ENCODE measurements around the gene CMTM3. TPM values are rescaled to one million over a fixed set of nuclear protein-coding genes. Genes with fewer than 3 reads are reported as not detected.
A peak's percentile ranks its signal among the peaks of the same experiment; 100 is the strongest.

CMTM3 gene
- total and polyA plus RNA-seq, 2 of the 4 experiments (the other 2 are of a cell fraction): 4.5 to 35.5 TPM

DNA sequence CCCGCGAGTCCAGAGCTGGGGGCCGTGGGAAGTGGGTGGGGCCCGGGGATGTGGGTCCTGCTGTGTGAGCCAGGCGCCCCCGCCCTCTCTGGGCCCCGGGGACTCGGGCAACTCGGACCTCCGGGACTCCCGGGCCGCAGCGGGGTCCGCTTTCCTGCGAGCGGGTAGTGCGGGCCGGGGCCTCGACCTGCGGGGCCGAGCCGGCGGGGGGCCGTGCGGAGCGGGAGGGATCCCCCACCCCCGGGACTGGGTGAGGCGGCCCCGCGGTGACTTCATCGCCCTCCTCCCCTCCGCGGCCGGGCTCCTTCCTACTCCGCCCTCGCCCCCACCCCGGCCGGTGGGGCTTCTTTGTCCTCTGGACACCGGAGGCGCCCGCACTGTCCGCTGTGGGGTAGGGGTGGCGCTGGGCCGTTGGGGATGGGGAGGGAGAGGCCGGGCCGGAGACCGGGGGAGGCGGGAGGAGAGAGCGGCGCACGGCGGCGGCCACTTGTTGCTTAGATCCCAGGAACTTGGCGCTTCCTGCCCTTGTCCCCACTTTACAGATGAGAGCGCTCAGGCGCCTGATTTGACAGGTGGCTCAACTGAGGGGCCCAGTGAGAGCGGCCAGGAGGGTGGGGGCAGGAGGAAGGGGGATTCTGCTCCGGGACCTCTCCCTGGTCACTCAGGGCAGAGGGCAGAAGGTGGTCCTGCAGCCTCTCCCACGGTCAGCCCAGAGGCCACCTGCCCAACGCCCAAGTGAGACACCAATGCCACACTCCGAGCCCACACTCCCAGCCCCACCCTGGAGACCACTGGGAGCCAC lies 874 bp downstream of the CMTM3 start:
- H2AFZ ChIP-seq (replicated peaks; ENCODE audit: low read length, poor library complexity): peak overlapping the region; percentile 88
- TF ChIP-seq USF2 (IDR thresholded peaks at IDR 0.05; ENCODE audit: low read depth, low read length) (no peak), CHD1 (IDR thresholded peaks at IDR 0.05; ENCODE audit: low read depth, low read length) (no peak), MAZ (IDR thresholded peaks at IDR 0.05; ENCODE audit: borderline replicate concordance, low read depth, low read length) (peak; percentile 76), SMC3 (IDR thresholded peaks at IDR 0.05; ENCODE audit: low read depth, low read length) (no peak), FOS (IDR thresholded peaks at IDR 0.05; ENCODE audit: low read depth, low read length) (no peak), BHLHE40 (IDR thresholded peaks at IDR 0.05; ENCODE audit: low read depth, low read length) (no peak), CEBPB (IDR thresholded peaks at IDR 0.05; ENCODE audit: low read depth, low read length) (no peak), NFE2L2 (IDR thresholded peaks at IDR 0.05; ENCODE audit: low read depth, low read length) (no peak), RAD21 (IDR thresholded peaks at IDR 0.05; ENCODE audit: low read length) (no peak), MAFK (IDR thresholded peaks at IDR 0.05; ENCODE audit: low read depth, low read length) (no peak), POLR2A (IDR thresholded peaks at IDR 0.05; ENCODE audit: low read depth, low read length) (peak; percentile 70; the same call in 1 of the 2 replicates), RCOR1 (IDR thresholded peaks at IDR 0.05; ENCODE audit: insufficient replicate concordance, low read length) (no peak)
- TF ChIP-seq, protein P1, sequence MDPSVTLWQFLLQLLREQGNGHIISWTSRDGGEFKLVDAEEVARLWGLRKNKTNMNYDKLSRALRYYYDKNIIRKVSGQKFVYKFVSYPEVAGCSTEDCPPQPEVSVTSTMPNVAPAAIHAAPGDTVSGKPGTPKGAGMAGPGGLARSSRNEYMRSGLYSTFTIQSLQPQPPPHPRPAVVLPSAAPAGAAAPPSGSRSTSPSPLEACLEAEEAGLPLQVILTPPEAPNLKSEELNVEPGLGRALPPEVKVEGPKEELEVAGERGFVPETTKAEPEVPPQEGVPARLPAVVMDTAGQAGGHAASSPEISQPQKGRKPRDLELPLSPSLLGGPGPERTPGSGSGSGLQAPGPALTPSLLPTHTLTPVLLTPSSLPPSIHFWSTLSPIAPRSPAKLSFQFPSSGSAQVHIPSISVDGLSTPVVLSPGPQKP (IDR thresholded peaks at IDR 0.05; ENCODE audit: borderline replicate concordance, low read depth, low read length): no peak
- TF ChIP-seq, protein P2, sequence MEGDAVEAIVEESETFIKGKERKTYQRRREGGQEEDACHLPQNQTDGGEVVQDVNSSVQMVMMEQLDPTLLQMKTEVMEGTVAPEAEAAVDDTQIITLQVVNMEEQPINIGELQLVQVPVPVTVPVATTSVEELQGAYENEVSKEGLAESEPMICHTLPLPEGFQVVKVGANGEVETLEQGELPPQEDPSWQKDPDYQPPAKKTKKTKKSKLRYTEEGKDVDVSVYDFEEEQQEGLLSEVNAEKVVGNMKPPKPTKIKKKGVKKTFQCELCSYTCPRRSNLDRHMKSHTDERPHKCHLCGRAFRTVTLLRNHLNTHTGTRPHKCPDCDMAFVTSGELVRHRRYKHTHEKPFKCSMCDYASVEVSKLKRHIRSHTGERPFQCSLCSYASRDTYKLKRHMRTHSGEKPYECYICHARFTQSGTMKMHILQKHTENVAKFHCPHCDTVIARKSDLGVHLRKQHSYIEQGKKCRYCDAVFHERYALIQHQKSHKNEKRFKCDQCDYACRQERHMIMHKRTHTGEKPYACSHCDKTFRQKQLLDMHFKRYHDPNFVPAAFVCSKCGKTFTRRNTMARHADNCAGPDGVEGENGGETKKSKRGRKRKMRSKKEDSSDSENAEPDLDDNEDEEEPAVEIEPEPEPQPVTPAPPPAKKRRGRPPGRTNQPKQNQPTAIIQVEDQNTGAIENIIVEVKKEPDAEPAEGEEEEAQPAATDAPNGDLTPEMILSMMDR (conservative IDR thresholded peaks at IDR 0.05; ENCODE audit: low read depth, low read length): no peak

More for the DNA sequence above, 874 bp downstream of the CMTM3 start:
- peak overlapping the region; percentile 56 for H4K5ac ChIP-seq (ENCODE audit: low read depth, low read length)
- peak overlapping the region; percentile 93 for H2AK5ac ChIP-seq (ENCODE audit: low read depth, low read length)
- in situ Hi-C loops (cut with MboI; ENCODE audit: low sequenced_read_pairs): no loop called here
- H2BK5ac ChIP-seq (ENCODE audit: low read depth, low read length, poor library complexity, severe bottlenecking): peak overlapping the region; percentile 53
- peak overlapping the region; percentile 74 for H3K4me3 ChIP-seq (ENCODE audit: insufficient read depth, low read depth, low read length)
- peak overlapping the region; percentile 17; the same call in 1 of the 2 replicates for H3K18ac ChIP-seq (ENCODE audit: low read depth, low read length)
- H3K4me2 ChIP-seq (ENCODE audit: low read depth, low read length): peak overlapping the region; percentile 81
- ChIA-PET CTCF (no interaction called here), POLR2A (ENCODE audit: unreplicated experiment) (no interaction called here)
- H2AK9ac ChIP-seq (replicated peaks; ENCODE audit: low read depth, low read length, poor library complexity): peak overlapping the region; percentile 94
- peaks cover 10% of the 10 kb centered on the region for H3K9me1 ChIP-seq (ENCODE audit: insufficient read depth, low read length)
- intact Hi-C loops (cut with micrococcal nuclease): loop anchor here (2.0 to 5.0 kb wide), 3 partner anchors 53 to 137 kb away; partner anchors contain the start of gene CKLF
- ATAC-seq (ENCODE audit: low read depth): peak; percentile 50
- H2BK120ac ChIP-seq (ENCODE audit: low read depth, low read length): peak overlapping the region; percentile 18; the same call in 1 of the 2 replicates
- DNase-seq: peak; percentile 34
- H4K20me1 ChIP-seq (ENCODE audit: insufficient read depth, low read length): peaks cover 17% of the 10 kb centered on the region
- no peak overlapping the region; the same call in 2 of the 3 replicates for H2BK15ac ChIP-seq (ENCODE audit: low read depth, low read length)
- peaks cover 21% of the 10 kb centered on the region for H3K4me1 ChIP-seq (ENCODE audit: control insufficient read depth, insufficient read depth, low read length)
- H3K56ac ChIP-seq (ENCODE audit: extremely low read depth, insufficient read depth, low read length): no peak overlapping the region
- peak overlapping the region; percentile 84 for H4K91ac ChIP-seq (ENCODE audit: insufficient read depth, low read depth, low read length)
- H4K8ac ChIP-seq (ENCODE audit: low read depth in 2 of 2, low read length in 2 of 2): peak overlapping the region; percentile 34 to 57; a peak in 1 of 4 replicates
- H3K79me1 ChIP-seq (ENCODE audit: low read depth in 1 of 2, low read length in 2 of 2): peaks cover 13 to 55% of the 10 kb centered on the region in 2 experiments
- dilution Hi-C loops (cut with HindIII; ENCODE audit: low sequenced_read_pairs, unreplicated experiment): no loop called here
- H3K27me3 ChIP-seq (ENCODE audit: control insufficient read depth, insufficient read depth, low read length): no peaks in the 10 kb centered on the region
- H3K9me3 ChIP-seq (ENCODE audit: control insufficient read depth, insufficient read depth, low read length): peaks cover 5% of the 10 kb centered on the region; the same call in 1 of the 2 replicates
- peak overlapping the region; percentile 58 for H3K9ac ChIP-seq (ENCODE audit: low read depth, low read length)
- WGBS, 2 experiments (ENCODE audit: extremely low coverage in 2 of 2, insufficient read length in 1 of 2): 1% methylated on average over 33 of the region's 61 CpGs; no CpG with 5 or more reads in 1 of the 2 experiments
- H3K23ac ChIP-seq (ENCODE audit: low read depth, low read length): peak overlapping the region; percentile 58
- peaks cover 18% of the 10 kb centered on the region for H3K36me3 ChIP-seq (ENCODE audit: control insufficient read depth, insufficient read depth, low read length)
- H2BK20ac ChIP-seq (ENCODE audit: low read depth, low read length): no peak overlapping the region
- BruUV-seq (replicated peaks): no TSS peak
- H3K27ac ChIP-seq (ENCODE audit: insufficient read depth, low read length): peak overlapping the region; percentile 76
- H3K14ac ChIP-seq (replicated peaks; ENCODE audit: low read depth, low read length): peak overlapping the region; percentile 48
- peak overlapping the region; percentile 89 for H3K4ac ChIP-seq (ENCODE audit: low read depth, low read length)
